Cardiac fibroblast (primary cell): ENCODE data around the gene IFT57.
A peak's percentile ranks its signal among the peaks of the same experiment; 100 is the strongest.

Experiments used
- DNase-seq, 2 donors: peaks; one replicate each; pipeline versions ENCODE4 v3.0.0 to v3.0.0-alpha.2; 2010; ENCODE audit warnings: low read depth in 2 of 2
- H3K4me3 ChIP-seq, 2 donors: replicated peaks in 1 of 2; 1 replicate in 1 of 2; 2 replicates in 1 of 2; pipeline ENCODE4 v1.5.1; 2011; ENCODE audit warnings: low read depth in 2 of 2, low read length in 2 of 2, mild to moderate bottlenecking in 2 of 2, moderate library complexity in 1 of 2
- TF ChIP-seq, protein P1 (sequence below): IDR thresholded peaks from one replicate; pipeline ENCODE4 v1.5.1; 2011; ENCODE audit warnings: low read depth, mild to moderate bottlenecking, low read length, inconsistent platforms

Gene IFT57

DNA sequence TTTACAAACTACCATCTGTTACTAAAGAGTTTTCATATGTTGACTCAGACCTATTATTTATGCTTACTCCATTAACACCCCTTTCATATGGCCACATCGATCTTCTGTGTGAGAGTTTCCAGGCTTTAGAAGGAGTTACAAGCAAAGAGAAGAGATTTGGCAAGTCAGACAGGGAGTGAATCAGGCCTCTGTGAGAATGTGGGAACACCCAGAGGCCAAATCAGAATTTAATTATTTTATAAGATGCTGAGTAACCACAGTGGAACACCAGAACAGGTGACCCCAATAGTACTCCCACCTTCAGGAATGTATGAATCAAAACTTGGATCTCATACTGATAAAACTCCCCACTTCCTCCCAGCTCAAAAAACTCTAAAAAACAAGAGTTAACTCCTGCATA, 42.0 kb downstream of the IFT57 start:
- H3K4me3 ChIP-seq, result no peak overlapping the region
- TF ChIP-seq, protein P1, sequence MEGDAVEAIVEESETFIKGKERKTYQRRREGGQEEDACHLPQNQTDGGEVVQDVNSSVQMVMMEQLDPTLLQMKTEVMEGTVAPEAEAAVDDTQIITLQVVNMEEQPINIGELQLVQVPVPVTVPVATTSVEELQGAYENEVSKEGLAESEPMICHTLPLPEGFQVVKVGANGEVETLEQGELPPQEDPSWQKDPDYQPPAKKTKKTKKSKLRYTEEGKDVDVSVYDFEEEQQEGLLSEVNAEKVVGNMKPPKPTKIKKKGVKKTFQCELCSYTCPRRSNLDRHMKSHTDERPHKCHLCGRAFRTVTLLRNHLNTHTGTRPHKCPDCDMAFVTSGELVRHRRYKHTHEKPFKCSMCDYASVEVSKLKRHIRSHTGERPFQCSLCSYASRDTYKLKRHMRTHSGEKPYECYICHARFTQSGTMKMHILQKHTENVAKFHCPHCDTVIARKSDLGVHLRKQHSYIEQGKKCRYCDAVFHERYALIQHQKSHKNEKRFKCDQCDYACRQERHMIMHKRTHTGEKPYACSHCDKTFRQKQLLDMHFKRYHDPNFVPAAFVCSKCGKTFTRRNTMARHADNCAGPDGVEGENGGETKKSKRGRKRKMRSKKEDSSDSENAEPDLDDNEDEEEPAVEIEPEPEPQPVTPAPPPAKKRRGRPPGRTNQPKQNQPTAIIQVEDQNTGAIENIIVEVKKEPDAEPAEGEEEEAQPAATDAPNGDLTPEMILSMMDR, result no peak

GRCh38 chr3:108178676-108179075, 43.5 kb downstream of the IFT57 start:
- no peak overlapping the region for H3K4me3 ChIP-seq
- TF ChIP-seq, protein P1, result no peak
- DNase-seq, result peak; percentile 60 to 62

More for the DNA sequence above, 42.0 kb downstream of the IFT57 start:
- peak; percentile 20 to 71 for DNase-seq

GRCh38 chr3:108177536-108177935, 44.7 kb downstream of the IFT57 start:
- DNase-seq, result no peak
- TF ChIP-seq, protein P1, result no peak
- no peak overlapping the region for H3K4me3 ChIP-seq

GRCh38 chr3:108175352-108175751, 46.9 kb downstream of the IFT57 start:
- peak in 1 of 2 donors; percentile 43 for DNase-seq
- no peak overlapping the region for H3K4me3 ChIP-seq
- TF ChIP-seq, protein P1, result no peak

- no peak overlapping the region for H3K4me3 ChIP-seq
- TF ChIP-seq, protein P1, result no peak
- no peak for DNase-seq
Measured at GRCh38 chr3:108171106-108171505, 51.1 kb downstream of the IFT57 start.

- TF ChIP-seq, protein P1, result no peak
- H3K4me3 ChIP-seq, result no peak overlapping the region
- no peak for DNase-seq
Measured at GRCh38 chr3:108164391-108164790, 57.8 kb downstream of the IFT57 start.

- DNase-seq, result peak; percentile 19 to 51
- TF ChIP-seq, protein P1, result no peak
- no peak overlapping the region for H3K4me3 ChIP-seq
Measured at GRCh38 chr3:108159865-108160264, 62.4 kb downstream of the IFT57 start.
